Testis (tissue), 2 donors: ENCODE results near the gene CCR1.

Experiments
- POLR2A ChIP-seq: fragments of 450-650 bp; IDR thresholded peaks from one replicate; pipeline ENCODE4 v1.6.1; 2017; ENCODE audit warnings: antibody characterized with exemption, mild to moderate bottlenecking, moderate library complexity
- TF ChIP-seq, protein P1 (sequence below), 3 experiments: fragments of 450-650 bp in 2 of 3; fragments of 200-600 bp in 1 of 3; sonication (generic) in 1 of 3; IDR thresholded peaks; one replicate each; pipeline ENCODE4 v1.5.1; 2016 to 2019; ENCODE audit warnings: antibody characterized with exemption in 3 of 3, mild to moderate bottlenecking in 2 of 3, moderate library complexity in 1 of 3

DNA sequence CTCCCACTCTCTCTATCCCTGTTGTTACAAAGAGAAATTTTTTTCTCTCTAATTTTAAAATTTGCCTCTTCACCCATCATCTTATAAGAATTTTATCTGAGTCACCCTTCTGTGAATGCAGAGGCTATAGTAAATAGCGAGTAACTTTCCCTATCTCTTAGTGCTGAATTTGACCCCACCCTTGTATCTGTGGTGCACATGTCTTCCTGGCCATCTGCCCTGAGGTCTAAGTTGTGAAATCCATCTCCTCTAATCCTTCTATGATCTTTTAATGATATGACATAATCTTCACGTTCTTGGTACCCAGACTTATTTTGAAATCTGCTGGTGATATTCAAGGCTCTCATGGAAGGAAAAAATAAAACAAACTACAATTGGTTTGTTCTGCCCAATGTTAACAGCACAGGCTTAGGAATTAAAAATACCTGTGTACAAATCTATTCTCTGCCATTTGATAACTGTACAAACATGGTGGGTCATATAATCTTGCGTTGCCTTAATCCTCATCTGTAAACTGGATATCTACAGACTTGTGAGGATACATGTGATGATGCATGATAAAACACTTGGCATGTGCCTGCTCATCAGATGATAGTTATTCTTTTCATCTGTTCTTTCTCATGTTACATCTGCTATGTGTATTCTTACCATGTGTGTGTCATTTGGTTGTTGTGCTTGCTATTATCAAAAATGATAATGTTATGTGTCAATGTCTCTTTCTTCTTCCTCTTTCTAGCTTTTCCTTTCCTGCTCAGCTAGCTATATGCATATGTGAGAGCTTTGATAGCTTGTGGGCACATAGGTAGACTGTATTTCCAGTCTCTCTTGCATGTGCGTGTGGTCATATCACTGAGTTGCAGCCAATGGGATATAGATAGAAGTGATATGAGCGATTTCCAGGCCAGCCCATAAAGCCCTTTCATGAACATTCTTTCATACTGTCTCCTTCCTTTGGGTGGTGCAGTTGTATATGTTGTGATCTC lies 20.4 kb upstream of the CCR1 start:
- no peak for TF ChIP-seq POLR2A
- TF ChIP-seq, protein P1, sequence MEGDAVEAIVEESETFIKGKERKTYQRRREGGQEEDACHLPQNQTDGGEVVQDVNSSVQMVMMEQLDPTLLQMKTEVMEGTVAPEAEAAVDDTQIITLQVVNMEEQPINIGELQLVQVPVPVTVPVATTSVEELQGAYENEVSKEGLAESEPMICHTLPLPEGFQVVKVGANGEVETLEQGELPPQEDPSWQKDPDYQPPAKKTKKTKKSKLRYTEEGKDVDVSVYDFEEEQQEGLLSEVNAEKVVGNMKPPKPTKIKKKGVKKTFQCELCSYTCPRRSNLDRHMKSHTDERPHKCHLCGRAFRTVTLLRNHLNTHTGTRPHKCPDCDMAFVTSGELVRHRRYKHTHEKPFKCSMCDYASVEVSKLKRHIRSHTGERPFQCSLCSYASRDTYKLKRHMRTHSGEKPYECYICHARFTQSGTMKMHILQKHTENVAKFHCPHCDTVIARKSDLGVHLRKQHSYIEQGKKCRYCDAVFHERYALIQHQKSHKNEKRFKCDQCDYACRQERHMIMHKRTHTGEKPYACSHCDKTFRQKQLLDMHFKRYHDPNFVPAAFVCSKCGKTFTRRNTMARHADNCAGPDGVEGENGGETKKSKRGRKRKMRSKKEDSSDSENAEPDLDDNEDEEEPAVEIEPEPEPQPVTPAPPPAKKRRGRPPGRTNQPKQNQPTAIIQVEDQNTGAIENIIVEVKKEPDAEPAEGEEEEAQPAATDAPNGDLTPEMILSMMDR (IDR thresholded peaks at IDR 0.05), result no peak
